HG03103 (cell line): Measurements from ENCODE around the gene ADCY5.

Experiments used
- ATAC-seq: cut with Tn5 transposase; IDR thresholded peaks from one replicate; pipeline ENCODE4 v1.9.1; 2021; ENCODE audit warnings: low read depth; ENCODE audit not compliant: unreplicated experiment

The ADCY5 gene

DNA sequence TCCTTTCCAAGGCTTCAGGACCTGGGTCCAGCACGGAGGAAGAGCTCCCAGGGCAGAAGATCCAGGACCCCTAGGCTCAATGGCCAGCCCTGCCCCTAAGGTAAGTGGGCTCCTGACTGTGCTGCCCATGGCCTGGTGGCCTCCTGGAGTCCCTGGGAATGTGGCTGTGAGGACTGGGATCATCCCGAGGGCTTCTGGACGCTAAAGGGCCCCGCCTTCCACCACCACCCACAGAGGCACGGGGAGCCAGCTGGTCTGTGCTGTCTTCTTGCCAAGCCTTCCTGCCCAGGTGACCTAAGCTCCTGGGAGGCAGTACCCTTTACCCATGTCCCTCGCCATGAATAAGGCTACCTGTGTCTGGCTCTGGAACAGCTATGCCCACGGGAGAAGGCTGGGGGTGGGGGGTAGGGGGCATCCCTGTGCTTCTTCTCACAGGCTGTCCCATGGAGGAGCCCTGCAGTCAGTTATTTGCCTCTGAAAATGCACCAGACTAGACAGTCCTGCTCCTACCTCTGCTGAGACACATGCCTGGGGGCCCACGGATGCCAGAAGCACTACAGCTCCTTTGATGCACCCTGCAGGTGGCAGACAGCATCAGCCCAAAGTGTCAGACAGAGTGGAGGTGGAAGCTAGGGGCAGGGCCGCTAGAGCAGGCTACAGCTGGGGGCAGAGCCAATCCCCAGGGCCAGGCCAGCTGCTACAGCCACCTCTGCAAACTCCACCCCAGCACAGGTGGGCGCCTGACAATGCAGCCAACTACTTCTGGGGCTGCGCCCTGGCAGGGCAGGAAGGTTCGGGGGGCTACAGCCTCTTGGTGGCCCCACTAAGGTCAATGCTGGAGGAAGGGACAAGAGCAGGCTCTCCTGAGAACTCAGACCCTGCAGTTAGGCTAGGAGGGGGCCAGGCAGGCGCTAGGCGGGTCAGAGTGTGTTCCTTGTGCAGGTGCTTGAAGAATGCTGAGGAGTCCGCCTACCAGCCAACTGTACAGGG, 156.3 kb downstream of the ADCY5 start:
- ATAC-seq = no peak

- no peak for ATAC-seq
Measured at GRCh38 chr3:123291404-123291803, 157.5 kb downstream of the ADCY5 start.

DNA sequence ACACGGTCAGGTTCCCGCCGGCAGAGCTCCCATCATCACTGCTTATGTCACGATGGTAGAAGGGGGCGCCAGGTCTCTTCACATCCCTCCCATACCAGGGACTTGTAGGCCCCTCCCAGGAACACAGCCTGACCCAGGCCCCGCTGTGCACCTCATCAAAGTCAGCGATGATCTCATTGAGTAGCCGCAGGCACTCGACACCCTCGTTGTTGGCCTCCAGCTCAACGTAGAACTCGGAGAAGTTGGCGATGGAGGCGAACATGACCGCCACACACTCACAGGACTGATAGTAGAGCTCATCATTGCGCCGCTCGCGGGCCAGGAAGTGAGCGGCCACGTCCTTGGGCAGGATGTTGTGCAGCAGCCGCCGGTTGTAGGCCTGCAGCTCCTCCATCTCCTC, 157.9 kb downstream of the ADCY5 start:
- no peak for ATAC-seq

- ATAC-seq = no peak
Measured at GRCh38 chr3:123290107-123290930, 158.6 kb downstream of the ADCY5 start.

- ATAC-seq = no peak
Measured at GRCh38 chr3:123289391-123290106, 159.3 kb downstream of the ADCY5 start.

- ATAC-seq = no peak
Measured at GRCh38 chr3:123287962-123288302, 161.0 kb downstream of the ADCY5 start.

DNA sequence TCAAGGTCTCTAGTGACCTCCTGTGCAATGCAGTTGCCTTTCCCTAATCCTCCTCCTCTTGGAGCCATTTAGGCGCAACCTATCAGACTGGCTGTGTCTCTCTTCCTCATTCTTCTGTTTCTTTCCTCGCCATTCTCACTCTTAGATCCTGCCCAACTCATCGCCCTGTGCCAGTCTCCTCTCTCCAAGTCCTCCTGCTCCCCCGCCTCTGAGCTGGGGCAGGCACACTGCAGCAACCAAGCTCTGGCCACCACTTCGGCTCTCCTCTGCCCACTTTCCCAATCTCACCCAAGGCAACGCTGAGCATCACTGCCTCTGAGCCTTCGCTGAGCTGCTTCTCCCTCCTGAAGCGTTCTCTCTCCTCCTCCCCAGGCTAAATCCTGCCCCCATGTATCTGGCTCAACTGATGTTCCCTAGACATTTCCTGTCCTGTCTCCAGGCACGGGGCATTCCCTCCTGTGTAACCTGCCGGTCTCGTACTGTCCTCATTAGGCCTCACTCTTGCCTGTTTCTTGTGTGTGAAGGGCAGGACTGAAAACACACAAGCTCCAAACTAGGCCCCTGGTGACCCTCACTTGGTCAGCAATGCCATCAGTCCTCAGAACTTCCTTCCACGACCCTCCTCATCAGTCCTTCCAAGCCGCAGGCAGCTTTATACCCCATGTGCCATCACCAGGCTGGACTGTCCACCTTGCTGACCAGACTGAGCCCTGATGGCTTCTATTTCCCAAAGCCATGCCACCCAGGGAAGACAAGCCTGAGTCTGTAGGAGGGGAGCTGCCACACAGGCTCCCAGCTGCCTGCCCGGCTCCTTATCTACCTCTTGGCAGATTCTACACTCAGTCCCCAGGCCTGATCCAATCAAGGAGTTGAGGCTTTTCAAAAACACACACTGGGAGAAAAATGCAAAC, 161.6 kb downstream of the ADCY5 start:
- ATAC-seq = no peak

- ATAC-seq = no peak
Measured at GRCh38 chr3:123286308-123287023, 162.4 kb downstream of the ADCY5 start.

GRCh38 chr3:123285931-123286307, 163.0 kb downstream of the ADCY5 start:
- ATAC-seq = no peak

DNA sequence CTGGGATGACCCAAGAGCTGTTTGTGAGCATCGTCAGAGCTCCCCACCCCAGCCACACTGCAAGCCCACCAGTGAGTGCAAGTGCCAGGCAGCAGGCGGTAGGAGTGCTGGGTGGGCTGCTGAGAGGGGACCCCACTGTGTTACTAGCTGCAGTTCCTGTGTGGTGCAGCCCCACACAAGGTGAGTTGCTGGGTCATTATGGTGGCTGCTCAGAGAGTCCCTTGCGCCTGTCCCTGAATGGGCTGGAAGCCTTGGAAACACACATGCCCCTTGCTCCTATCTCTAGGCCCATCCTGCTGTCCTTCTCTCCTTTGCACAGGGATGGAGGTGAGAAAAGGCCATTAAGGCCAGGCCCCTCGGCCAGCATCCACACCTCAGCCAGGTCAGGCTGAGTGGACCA, 163.4 kb downstream of the ADCY5 start:
- no peak for ATAC-seq

GRCh38 chr3:123285066-123285465, 163.8 kb downstream of the ADCY5 start:
- no peak for ATAC-seq

- ATAC-seq = no peak
Measured at GRCh38 chr3:123284399-123285010, 164.4 kb downstream of the ADCY5 start.

DNA sequence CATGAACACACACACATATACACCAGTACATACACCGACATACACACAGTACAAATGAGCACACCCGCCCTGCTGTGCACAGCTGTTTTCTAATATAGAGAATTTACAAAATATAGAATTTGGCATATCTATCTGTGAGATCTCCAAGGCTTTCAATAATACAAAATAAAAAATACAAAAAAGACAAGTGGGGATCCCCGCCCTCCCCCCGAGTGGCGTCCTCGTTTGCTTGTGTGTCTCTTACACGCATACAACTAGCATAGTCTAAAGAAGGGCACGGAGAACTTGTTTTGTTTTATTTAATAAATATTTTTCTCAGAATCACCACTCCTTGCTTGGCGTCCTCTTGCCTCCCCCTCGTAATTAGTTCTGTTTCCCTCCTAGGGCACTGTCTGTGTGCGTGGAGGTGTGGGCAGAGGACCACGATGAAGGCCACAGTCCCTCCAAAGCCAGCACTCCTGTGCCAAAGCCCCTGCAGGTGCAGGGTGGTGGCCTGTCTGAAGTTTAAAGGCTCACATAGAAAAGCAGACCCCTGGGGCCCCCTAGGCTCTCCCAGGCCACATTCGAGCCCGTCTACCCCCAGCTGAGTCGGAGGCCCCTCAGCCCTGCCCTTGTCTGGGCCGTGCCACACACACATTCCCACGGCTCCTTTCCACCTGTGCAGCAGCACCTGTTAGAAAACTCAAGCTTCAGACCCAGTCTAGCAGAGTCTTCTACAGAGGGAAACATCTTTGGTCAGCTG, 165.1 kb downstream of the ADCY5 start:
- no peak for ATAC-seq

DNA sequence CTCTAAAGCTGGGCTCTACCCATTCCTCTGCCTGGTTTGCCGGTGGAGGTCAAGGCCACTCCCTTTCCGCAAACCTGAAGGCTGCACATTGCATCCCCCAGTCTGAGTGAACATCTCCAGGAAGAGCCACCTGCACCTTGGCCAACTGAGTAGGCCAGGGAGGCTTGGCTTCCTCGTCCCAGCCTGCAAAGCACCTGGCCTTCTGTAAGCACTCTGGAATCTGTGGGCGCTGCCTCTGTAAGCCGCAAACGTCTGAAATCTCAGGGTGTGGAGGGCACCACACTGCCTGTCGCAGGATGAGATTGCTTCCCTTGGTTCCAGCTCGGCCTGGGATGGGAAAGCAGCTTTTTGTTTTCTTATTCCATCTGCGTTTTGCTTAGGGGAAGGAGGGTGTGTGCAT, 165.8 kb downstream of the ADCY5 start:
- no peak for ATAC-seq

DNA sequence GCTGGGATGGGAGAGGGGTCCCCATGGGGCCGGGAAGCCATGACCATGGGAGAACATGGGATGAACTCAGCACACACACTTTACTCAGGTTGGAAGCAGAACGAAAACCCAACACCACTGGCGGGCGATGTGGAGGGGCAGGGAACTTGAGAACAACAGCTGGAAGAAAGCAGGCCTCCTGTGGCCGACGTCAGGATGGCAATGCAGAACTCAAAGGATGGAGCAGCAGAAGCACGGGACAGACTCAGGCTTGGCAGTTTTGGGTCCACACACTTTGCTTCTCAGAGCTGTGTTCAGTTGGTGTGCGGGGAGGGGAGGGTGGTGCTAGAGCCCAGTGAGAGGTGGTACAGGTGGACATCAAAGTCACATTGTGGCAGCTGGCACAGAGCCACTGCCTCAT, 166.4 kb downstream of the ADCY5 start:
- ATAC-seq = no peak

DNA sequence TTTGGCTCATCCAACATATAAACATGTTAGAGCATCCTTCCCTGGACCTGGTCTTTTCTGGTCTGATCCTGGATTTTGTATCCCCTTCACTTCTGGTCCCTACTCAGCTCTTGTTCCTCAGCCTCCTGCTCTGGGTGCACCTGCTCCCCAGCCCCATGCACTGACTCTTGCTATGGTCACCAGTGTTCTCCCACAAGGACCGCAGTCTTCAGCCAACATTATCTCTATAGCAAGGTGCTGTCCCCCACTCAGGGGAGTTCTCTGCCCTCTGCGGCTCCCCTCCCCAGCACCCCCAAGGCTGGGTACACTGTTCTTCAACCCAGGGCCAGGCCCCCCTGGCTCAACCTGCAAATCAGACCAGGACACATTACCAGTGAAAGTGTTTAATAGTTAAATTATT, 167.0 kb downstream of the ADCY5 start:
- no peak for ATAC-seq

DNA sequence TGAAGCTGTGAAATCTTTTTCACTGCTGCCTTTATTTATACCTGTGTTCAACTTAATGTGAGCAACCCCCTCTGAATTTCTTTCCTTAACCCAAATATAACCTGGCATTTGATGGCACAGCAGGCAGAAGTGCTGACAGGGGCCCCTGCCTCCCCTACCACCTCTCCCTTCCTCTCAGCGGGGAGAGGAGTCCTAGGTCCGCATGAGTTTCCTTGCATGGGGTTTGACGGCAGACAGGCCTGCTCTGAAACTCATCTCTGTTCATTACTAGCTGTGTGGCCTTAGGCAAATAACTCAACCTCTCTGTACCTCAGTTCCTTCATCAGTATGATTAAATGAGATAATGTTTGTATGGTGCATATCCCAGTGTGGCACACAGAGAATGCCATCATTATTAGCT, 167.5 kb downstream of the ADCY5 start:
- no peak for ATAC-seq

DNA sequence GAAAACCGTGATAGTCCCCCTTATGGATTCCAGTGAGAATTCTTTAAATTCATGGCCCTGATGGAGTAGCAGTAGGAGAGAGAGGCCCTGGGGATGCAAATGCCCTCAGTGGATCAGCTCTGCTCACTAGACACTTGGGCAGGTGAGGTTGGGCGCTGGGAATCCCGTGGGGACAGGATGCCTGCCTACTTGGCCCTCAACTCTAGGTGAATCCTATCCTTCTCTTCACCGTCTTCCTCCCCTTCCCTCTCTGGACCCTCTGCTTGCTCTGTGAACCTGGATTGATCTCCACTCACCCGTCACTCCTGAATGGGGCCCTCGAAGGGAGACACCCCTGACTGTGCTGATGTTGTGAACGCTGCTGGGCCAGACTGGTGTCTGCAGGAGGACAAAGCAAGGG, 169.8 kb downstream of the ADCY5 start:
- ATAC-seq = no peak
